Tibial nerve (tissue), 4 donors: ENCODE results near the gene MPRIP.

Experiments
- EP300 ChIP-seq, 2 donors: sonication (generic); formaldehyde crosslinking; IDR thresholded peaks; one replicate each; pipeline ENCODE4 v1.6.1; 2017; ENCODE audit warnings: antibody characterized with exemption in 2 of 2, mild to moderate bottlenecking in 1 of 2
- POLR2A ChIP-seq, 2 donors: fragments of 450-650 bp; IDR thresholded peaks; one replicate each; pipeline ENCODE4 v1.6.1; 2017; ENCODE audit warnings: antibody characterized with exemption in 2 of 2, mild to moderate bottlenecking in 2 of 2, moderate library complexity in 2 of 2
- TF ChIP-seq, protein P1 (sequence below), 5 experiments: fragments of 200-600 bp in 3 of 5; fragments of 450-650 bp in 2 of 5; sonication (generic) in 3 of 5; IDR thresholded peaks; one replicate each; pipeline ENCODE4 v1.5.1; 2016 to 2019; ENCODE audit warnings: antibody characterized with exemption in 5 of 5, mild to moderate bottlenecking in 3 of 5, moderate library complexity in 2 of 5

DNA sequence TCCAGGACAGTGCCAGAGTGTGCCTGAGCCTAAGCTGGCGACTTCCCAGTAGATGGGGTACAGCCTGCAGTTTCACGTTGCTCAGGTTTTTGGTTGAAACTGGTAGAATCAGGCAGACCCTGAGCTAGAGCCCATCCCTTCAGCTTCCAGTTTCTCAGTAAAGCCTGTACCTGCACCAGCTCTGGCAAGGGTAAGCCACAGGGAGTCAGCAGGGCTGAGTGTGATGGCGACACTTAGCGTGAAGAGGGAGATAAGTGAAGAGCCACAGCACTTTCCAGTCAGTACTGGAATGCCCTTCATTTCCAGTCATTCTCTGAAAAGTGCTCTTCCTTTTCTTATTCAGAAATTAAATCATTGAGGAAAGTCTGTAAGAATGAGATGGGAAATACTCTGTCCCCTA, 141.5 kb downstream of the MPRIP start:
- TF ChIP-seq POLR2A (IDR thresholded peaks at IDR 0.05) (no peak), EP300 (IDR thresholded peaks at IDR 0.05) (no peak)
- TF ChIP-seq, protein P1, sequence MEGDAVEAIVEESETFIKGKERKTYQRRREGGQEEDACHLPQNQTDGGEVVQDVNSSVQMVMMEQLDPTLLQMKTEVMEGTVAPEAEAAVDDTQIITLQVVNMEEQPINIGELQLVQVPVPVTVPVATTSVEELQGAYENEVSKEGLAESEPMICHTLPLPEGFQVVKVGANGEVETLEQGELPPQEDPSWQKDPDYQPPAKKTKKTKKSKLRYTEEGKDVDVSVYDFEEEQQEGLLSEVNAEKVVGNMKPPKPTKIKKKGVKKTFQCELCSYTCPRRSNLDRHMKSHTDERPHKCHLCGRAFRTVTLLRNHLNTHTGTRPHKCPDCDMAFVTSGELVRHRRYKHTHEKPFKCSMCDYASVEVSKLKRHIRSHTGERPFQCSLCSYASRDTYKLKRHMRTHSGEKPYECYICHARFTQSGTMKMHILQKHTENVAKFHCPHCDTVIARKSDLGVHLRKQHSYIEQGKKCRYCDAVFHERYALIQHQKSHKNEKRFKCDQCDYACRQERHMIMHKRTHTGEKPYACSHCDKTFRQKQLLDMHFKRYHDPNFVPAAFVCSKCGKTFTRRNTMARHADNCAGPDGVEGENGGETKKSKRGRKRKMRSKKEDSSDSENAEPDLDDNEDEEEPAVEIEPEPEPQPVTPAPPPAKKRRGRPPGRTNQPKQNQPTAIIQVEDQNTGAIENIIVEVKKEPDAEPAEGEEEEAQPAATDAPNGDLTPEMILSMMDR (IDR thresholded peaks at IDR 0.05) = no peak
